RWPE1 (cell line): ENCODE results near the gene TRABD2B.

Source experiments
- CTCF ChIA-PET: fragments of 350-600 bp; sonication (Branson Sonifier 250); formaldehyde crosslinking; extraction: SDS; loops from one replicate; lab custom pipeline; 2021; lab: Yijun Ruan, JAX
- POLR2A ChIA-PET: fragments of 400-600 bp; formaldehyde crosslinking; extraction: SDS; loops from one replicate; lab custom pipeline; 2020; ENCODE audit warnings: antibody characterized with exemption; ENCODE audit not compliant: low non-redundant PET; lab: Yijun Ruan, JAX
- DNase-seq: peaks from one replicate; pipeline ENCODE4 v3.0.0; 2012; ENCODE audit warnings: low spot score
- H3K27ac ChIP-seq: fragments of 450-650 bp; 2 replicates; pipeline ENCODE4 v1.5.1; 2017
- CTCF ChIP-seq: fragments of 450-650 bp; conservative IDR thresholded peaks from 2 replicates; pipeline ENCODE4 v1.5.1; 2017; ENCODE audit warnings: low read depth, mild to moderate bottlenecking

TRABD2B gene

DNA sequence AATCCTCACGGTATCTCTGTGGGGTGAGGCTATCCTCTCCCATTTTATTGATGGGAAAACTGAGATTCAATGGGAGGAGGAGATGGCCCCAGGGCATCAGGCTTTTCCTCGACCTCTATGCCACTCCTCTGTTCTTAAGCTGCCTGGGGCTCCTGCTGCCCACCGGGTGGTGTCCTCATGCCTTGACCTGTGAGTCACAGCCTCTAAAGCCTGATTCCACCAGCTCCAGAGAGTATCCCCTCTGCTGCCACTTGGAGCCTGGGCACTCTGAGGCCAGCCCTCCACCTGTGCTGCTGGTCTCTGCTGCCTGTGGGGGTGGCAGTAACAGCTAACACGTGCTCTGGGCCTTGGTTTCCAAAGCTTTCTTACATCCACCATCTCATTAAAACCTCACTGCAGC is 241.2 kb downstream of the TRABD2B start:
- no peak for TF ChIP-seq CTCF
- POLR2A ChIA-PET: no interaction called here
- CTCF ChIA-PET: interaction anchor here (0.7 to 0.9 kb wide), 3 partner anchors 22 to 956 kb away, joined by 3 read pairs; no protein-coding TSS in a partner anchor
- H3K27ac ChIP-seq: no peak overlapping the region
- DNase-seq: no peak

DNA sequence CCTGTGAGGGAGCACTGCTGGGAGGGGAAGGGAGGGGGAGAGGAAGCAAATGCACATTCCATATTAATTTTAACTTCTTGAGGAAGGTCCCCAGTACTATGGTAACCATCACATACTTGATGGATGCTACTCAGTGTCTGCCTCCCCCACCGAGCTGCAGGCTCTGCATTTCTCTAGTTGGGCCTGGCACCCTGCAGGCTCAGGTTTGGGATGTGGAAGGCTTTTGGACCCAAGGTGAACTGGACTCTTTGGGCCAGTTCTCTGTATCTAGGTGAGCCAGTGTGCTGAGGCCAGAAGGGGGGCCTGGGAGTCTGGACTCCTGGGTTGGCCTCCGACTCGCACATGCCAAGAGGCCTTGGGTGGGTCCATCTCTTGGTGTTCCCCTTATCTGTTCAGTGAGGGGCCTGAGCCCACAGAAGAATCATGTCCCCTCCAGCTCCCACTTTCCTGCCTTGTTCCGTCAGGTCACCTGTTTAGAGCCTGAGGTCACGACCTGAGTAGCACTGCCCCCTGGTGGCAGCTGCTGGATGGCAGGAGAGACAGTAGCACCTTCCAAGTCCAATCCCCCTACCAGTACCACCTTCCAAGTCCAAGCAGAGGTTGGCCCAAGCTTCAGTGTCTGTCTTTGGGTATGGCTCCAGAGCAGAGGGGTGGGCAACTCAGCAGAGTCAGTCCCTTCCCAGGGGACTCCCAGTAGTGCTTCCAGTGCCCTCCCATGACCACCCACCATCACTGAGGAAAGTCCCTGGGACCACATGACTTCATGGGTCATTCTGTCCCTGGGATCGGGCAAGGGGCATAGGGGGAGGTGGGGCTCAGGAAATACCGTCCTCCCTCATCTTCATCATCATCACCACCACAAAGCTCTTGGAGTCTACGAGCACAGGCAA is 241.8 kb downstream of the TRABD2B start:
- ChIA-PET POLR2A (no interaction called here), CTCF (interaction anchor here (0.6 to 1.1 kb wide), 5 partner anchors 22 to 1096 kb away, joined by 3 to 4 read pairs (median 3); no protein-coding TSS in a partner anchor)
- H3K27ac ChIP-seq: no peak overlapping the region
- no peak for DNase-seq
- peak; percentile 19; the same call in 1 of the 2 replicates for TF ChIP-seq CTCF

DNA sequence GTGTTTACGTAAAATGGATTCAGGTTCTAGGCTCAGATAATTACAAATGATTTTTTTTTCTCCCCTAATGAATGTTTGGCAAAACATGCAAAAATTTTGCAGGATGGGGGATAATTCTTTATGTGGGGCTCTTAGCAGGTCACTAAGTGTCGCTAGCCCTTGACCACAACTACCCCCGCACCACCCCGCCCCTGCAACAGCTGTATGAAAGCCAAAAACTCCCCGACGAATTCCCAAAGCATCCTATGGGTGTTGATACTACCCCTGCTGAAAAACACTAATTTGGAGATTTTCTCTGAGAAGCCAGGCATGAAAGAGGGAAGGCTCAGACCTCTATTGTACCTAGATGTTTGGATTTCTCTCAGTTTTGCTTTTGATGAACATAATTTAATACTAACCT is 243.0 kb downstream of the TRABD2B start:
- no peak for TF ChIP-seq CTCF
- no peak overlapping the region for H3K27ac ChIP-seq
- DNase-seq: no peak
- ChIA-PET POLR2A (no interaction called here), CTCF (interaction anchor here (1.1 kb wide), 1 partner anchor 318 kb away, joined by 4 read pairs; no protein-coding TSS in a partner anchor)

GRCh38 chr1:47753808-47754207 is 243.4 kb downstream of the TRABD2B start:
- DNase-seq: no peak
- TF ChIP-seq CTCF: no peak
- H3K27ac ChIP-seq: no peak overlapping the region
- ChIA-PET CTCF (no interaction called here), POLR2A (no interaction called here)

- H3K27ac ChIP-seq: no peak overlapping the region
- DNase-seq: no peak
- POLR2A ChIA-PET: no interaction called here
- no peak for TF ChIP-seq CTCF
- CTCF ChIA-PET: interaction anchor here (0.7 kb wide), 2 partner anchors 14 to 20 kb away, joined by 3 to 4 read pairs; no protein-coding TSS in a partner anchor
Measured at GRCh38 chr1:47752559-47752958, 244.6 kb downstream of the TRABD2B start.

DNA sequence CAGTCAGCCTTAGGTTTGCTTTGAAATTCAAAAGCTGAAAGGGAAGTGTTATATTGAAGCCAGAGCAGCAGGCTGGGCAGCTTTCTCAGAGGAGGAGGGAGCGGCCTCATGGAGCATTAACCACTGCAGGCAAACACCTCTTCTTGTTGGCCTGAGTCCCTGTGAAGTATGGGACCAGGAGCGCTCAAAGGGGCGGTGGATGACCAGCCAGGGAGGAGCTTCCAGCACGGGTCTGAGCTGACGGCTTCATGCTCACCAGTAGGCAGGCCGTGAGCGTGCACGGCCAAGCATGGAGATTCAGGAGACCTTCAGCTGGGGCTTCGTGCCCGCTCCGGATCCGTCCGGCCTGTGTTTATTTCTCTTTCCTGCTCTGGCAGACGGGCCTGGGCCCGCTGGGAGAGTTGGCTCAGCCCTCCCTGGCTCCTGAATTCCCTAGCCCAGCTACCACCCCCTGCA is 245.2 kb downstream of the TRABD2B start:
- CTCF ChIA-PET: interaction anchor here (0.6 to 0.7 kb wide), 2 partner anchors 19 to 212 kb away, joined by 3 to 4 read pairs; no protein-coding TSS in a partner anchor
- DNase-seq: no peak
- no peak for TF ChIP-seq CTCF
- POLR2A ChIA-PET: no interaction called here
- H3K27ac ChIP-seq: no peak overlapping the region
